ENCODE measurements around the gene RASAL1.

RASAL1 gene

DNA sequence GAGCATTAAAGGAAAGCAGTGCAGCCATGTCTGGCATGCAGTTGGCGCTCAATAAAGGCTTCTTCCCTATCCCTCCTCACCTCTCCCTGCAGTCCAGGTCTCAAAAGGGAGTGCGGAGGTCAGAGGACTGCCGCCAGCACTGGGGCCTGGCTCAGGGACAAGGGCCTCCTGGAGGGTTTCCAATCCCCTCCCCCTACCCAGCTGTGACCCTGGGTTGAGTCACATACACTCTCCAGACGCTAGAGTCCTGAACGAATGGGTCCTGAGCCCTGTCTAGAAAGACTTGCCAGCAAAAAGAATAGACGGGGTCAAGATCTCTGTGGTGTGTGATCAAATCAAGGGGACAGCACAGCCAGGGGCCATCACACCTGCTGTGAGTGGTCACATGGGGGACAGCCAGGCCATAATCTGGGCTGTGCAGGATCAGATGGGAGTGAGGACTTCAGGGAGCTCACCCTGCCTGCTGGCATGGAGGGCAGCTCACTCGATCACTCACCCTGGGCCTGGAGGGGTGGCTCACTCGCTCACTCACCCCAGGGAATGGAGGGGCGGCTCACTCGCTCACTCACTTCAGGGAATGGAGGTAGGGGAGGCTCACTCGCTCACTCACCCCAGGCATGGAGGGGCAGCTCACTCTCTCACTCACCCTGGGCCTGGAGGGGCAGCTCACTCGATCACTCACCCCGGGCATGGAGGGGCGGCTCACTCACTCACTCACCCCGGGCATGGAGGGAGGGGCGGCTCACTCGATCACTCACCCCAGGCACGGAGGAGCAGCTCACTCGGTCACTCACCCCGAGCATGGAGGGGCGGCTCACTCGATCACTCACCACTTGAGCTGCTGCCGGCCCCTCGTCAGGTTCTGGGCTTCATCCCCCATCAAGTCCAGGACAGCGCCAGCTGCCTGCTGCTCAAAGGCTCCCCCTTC lies 26.8 kb upstream of the RASAL1 start:
- no peak for DNase-seq (ENCODE audit: low read depth, low spot score)

DNA sequence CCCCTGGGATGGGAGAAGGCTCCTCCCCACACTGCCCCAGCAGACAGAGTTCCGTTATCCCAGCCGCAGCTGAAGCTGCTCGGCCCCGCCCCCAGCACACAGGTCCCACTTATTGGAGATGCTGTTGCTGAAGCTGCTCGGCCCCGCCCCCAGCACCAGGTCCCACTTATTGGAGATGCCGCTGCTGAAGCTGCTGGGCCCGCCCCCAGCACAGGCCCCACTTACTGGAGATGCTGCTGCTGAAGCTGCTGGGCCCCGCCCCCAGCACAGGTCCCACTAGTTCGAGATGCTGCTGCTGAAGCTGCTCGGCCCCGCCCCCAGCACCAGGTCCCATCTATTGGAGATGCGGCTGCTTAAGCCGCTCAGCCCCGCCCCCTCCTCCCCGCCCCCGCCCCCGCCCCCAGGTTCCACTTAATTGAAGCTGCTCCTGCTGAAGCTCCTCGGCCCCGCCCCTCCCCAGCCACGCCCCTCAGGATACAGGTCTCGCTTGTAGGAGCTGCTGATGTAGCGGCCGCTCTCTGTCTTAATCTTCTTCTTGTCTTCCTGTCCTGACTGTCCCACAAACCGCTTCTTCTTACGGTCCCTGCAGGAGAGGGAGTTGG lies 26.0 kb upstream of the RASAL1 start:
- DNase-seq (ENCODE audit: low read depth, low spot score), result no peak

DNA sequence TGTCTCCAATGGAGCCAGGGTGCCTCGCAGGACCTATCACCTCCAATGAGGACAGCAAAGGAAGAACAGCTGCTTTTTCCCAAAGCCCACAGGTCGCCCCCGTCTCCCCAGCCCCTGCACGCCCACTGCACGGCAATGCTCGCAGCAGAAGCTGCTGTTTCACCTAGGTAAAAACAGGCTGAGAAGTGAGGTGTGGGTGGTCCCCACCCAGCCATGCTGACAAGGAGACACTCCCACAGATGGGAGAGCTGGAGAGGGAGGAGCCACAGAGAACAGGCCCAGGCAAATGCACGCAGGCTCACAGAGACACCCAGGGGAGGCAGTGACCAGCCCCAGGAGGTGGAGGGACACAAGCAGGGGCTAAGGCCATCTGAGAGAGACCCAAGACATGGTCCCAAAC lies 24.4 kb upstream of the RASAL1 start:
- DNase-seq (ENCODE audit: low read depth, low spot score), result no peak

DNA sequence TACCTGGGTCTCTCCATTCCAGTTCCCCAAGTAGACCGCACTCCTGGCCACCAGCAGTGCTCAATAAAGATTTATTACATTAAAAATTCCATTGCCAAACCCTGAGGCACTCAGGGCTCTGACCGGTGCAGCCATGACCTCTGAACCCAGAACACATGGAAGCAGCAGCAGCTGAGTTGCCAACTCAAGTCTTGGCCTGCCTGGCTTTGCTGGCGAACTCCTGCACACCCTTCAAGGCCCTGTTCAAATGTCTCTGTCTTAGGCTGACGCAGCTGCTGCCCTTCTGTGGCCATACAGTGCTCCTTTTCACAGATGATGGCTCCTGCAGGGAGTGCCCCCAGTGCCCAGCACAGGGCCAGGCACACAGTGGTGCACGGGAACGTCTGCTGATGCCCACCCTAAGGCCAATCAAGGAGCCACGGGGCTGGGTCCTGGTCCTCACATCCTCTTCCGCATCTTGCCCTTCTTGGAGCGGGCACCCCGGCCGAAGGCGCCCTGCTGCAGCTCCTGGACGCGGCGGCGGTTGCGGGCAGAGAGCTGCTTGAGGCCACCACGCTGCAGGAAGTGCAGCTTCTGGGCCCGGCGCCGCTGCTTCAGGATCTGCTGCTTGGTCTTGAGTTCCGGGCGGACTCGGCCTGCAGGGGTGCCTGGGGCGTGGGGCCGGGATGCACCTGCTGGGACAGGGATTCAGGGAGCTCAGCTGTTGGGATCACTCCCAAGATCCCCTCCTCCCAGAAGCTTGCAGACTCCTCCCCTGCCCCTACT lies 23.1 kb upstream of the RASAL1 start:
- DNase-seq (ENCODE audit: low read depth, low spot score), result no peak

DNA sequence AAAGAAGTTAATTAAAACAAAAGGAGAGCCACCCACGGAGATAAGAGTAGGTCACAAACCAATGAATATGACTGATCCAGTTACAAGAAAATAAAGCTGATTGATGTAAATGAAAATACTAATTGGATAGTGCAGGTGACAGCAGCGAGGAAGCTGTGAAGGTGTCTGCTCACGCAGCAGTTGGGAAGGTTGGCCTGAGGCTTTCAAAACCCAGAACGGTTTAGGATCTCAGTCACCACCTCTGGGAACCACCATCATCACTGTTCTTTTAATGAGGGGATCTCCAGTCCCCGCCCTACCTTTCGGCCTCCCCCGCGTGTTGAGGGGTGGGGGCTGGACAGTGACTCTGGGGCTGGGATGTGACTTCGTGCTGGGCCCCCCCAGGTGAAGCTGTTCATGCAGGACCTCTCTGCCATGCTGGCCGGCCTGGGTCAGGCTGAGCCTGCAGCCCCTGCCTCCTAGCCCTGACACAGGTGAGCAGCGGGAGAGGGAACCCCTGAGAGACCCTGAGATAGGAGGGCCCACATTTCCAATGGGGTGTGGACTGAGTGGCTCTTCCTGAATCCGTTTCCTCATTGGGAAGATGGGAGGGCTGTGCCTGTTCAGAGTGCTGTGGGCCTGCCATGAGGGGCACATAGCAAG lies 21.8 kb upstream of the RASAL1 start:
- DNase-seq (ENCODE audit: low read depth, low spot score), result no peak

DNA sequence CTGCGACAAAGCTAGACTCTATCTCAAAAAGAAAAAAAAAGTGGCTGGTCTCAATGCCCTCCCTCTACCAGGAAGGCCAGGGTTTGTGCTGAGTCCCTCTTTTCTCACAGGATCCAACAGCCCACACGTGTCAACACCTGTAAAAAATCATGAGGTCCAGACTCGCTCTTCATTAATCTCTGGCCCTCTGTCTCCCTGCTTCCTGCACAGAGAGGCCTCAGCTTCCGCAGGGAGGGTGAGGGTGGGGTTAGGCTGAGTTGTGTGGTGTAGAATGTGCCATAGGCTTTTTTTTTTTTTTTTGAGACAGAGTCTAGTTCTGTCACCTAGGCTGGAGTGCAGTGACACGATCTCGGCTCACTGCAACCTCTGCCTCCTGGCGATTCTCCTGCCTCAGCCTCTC lies 20.1 kb upstream of the RASAL1 start:
- no peak for DNase-seq (ENCODE audit: low read depth, low spot score)

DNA sequence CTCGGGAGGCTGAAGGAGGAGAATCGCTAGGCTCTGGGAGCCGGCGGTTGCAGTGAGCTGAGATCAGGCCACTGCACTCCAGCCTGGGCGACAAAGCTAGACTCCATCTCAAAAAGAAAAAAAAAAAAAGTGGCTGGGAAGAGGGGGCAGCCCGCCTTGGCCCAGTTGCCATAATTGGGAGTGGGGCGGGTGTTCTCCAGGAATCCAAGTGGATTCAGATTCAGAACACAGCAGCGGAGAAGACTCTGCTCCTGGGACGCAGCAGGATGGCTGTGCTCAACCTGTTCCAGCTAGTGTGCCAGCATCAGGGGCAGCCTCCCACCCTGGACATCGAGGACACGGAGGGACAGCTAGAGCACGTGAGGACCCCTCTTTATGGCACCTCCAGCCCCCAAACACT lies 19.5 kb upstream of the RASAL1 start:
- DNase-seq (ENCODE audit: low read depth, low spot score), result no peak

DNA sequence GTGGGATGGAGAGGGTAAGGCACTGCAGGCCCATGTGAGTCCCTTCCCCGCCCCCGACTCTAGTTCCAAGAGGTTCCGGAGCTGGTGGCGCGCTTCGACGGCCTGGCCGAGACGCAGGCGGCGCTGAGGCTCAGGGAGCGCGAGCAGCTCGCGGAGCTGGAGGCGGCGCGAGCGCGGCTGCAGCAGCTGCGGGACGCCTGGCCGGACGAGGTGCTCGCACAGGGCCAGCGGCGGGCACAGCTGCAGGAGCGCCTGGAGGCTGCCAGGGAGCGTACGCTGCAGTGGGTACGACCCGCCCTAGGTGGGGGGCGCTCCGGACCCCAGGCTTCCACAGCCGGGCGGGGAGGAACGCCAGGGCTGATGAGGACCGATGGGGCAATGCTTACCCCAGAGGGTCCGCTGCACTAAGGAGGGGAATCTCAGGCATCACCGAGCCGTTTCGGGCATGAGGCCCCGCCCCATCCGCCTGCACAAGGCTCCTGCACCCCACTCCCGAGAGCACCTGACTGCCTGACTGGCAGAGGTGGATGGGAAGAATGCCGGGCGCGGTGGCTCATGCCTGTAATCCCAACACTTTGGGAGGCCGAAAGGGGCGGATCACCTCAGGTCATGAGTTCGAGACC lies 18.9 kb upstream of the RASAL1 start:
- no peak for DNase-seq (ENCODE audit: low read depth, low spot score)

DNA sequence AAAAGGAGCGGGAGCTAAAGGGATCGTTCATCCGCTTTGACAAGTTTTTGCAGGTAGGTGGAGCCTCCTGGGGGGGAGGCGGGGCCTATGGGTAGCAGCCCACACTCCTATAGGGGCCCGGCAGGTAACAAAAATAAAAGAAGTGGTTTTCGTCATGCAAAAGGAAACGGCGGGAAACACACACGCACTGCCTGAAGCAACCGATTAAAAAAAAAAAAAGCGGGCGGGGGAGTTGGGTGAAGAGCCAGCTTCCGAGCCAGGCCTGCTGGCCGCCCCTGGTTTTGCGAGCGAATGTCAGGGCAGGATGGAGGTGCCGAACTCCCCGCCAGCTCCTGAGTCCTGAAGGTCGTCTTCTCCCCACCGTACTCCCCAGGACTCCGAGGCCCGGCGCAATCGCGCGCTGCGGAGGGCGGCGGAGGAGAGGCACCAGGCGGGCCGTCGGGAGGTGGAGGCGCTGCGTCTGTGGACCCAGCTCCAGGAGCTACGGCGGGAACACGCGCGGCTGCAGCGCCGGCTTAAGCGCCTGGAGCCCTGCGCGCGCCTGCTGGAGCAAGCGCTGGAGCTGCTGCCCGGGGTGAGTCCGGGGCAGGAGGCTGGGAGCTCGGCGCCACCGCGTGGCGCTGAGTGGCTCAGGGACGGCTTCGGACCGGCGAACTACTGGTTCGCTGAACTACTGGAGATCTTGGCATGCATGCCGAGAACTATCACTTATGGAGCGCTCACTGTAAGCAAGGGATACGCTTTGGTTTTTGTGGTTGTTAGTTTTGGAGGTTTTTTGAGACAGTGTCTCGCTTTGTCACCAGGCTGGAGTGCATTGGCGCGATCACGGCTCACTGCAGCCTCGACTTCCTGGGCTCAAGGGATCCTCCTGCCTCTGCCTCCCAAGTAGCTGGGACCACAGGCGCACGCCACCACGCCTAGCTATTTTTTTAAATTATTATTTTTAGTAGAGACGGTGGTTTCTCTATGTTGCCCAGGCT lies 17.6 kb upstream of the RASAL1 start:
- DNase-seq (ENCODE audit: low read depth, low spot score), result peak; percentile 13

DNA sequence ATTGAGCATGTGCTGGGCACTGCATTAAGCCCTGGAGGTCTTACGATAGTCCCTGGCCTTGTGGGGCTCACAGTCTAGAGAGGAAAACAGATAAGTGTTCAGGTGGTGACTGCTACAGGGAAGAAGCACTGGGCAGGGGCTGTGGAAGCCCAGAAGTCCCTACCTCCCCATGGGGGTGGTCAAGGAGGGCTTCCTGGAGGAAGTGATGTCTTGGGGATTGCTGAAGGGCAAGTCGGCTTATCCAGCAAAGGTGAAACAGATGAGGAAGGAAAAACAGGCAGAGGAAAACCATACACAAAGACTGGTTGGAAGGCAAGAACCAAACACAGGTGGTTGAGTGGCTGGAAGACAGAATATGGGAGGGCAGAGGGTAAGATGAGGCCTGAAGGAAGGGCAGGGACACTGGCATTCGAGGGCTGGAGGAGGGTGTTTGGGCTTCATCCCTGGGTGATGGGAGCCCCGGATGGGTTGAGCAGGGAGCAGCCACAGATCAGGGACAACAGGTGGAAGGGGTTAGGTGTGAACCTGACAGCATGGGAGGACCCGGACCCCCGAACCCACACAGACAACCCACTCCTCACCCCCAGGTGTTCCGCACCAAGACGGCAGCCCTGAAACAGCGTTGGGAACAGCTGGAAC lies 16.8 kb upstream of the RASAL1 start:
- no peak for DNase-seq (ENCODE audit: low read depth, low spot score)

DNA sequence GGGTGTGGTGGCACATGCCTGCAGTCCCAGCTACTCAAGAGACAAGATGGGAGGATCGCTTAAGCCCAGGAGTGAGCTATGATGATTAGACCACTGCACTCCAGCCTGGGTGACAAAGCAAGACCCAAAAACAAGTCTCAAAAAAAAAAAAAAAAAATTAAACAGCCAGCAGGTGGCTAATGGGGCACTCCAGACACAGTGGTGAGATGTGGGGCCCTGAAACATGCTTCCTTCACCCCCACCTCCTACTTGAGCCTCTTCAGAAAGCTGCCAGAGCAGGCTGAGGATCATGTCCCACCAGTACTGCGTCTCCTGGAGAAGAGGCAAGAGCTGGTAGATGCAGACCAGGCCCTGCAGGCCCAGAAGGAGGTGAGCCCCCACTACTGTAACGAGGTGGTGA lies 16.1 kb upstream of the RASAL1 start:
- DNase-seq (ENCODE audit: low read depth, low spot score), result no peak

DNA sequence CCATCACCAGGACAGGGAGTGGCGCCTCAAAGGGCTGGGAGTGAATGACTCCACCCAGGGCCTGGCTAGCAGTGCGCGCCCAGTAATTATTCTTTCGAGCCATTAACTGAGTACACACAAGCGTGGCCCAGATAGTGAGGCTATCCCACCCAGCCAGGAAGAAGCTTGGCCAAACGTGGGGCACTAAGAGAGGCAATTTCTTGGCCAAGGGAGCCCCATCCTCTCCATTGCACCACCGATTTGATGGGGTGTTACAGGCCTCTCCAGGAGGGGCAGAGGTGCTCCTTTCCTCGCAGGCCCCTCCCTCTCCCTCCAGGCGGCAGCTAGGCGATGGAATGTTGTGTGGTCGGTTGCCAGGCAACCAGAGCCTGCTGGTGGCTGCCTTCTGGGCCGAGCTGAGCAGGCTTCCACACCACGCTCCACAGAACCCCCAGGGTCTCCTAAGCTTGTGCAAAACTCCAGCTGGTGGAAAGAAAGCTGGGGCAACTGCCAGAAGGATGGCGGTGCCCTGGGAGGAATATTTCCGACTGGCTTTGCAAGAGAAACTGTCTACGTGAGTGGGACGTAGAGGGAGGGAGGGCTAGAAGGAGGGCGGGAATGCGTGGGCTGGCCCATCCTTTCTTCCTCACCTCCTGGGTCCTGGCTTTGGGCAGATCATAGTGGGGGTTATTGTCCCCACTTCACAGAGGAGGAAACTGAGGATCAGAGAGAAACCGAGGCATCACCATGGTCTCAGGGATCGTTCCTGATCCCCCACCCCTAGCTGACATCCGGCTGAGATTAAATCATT lies 14.0 kb upstream of the RASAL1 start, which contains the start of gene CFAP73:
CFAP73 (plus strand) TSS at position 364 of the 790 bp plus-strand sequence; CDS start at position 498, 134 bp downstream.
- no peak for DNase-seq (ENCODE audit: low read depth, low spot score)

DNA sequence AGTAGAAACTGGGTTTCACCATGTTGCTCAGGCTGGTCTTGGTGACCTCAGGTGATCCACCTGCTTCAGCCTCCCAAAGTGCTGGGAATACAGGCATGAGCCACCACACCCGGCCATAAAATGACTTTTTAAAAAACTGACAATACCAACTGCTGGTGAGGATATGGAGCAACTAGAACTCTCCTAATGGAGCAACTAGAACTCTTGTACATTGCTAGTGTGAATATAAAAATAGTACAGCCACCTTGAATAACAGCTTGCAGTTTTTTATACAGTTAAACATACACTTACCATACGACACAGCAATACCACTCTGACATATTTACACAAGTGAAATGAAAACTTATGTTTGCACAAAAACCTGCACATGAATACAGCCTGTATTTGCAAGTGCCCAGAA lies 11.4 kb upstream of the RASAL1 start:
- DNase-seq (ENCODE audit: low read depth, low spot score), result no peak

DNA sequence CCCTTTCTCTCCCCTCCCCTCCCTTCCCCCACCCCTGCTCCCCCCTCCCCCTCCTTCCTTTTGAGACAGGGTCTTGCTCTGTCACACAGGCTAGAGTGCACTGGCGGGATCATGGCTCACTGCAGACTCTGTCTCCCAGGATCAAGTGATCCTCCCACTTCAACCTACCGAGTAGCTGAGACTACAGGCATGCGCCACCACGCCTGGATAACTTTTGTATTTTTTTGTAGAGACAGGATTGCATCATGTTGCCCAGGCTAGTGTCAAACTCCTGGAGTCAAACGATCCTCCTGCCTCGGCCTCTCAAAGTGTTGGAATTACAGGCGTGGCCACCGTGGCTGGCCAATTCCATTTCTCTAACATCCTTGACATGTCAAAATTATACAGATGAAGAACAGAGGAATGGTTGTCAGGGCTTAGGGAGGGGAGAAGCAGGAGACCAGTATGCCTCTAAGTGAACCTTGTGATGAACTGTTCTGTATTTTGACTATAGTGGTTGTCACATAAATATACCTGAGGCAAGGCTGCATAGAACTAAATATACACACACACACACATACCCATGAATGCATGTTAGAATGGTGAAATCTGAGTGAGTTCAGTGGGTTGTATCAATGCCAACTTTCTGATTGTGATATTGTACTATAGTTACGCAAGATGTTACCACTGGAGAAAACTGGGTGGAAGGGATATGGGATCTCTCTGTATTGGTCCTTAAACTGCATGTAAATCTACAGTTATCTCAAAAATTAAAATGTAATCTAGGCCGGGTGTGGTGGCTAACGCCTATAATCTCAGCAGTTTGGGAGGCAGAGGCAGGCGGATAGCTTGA lies 10.4 kb upstream of the RASAL1 start:
- no peak for DNase-seq (ENCODE audit: low read depth, low spot score)

DNA sequence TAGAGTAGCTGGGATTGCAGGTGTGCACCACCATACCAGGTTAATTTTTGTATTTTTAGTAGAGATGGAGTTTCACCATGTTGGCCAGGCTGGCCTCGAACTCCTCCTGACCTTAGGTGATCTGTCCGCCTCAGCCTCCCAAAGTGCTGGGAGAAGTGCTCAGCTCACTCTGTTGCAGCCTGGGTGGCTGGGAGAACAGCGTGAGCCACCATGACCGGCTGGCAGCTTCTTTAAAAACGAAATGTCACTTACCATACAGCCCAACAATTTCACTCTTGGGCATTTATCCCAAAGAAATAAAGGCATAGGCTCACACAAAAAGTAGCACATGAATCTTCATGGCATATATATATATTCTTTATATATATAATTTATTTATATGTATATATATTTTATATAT lies 9.2 kb upstream of the RASAL1 start:
- DNase-seq (ENCODE audit: low read depth, low spot score), result no peak

DNA sequence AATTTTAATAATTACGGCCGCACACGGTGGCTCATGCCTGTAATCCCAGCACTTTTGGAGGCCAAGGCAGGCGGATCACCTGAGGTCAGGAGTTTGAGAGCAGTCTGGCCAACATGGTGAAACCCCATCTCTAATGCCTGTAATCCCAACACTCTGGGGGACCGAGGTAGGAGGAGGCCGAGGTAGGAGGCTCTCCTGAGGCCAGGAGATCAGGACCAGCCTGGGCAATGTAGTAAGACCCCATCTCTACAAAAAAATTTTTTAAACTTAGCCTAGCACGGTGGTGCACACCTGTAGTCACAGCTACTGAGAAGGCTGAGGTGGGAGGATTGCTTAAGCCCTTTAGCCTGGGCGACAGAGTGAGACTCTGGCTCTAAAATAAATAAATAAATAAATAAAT lies 8.4 kb upstream of the RASAL1 start:
- DNase-seq (ENCODE audit: low read depth, low spot score), result no peak

DNA sequence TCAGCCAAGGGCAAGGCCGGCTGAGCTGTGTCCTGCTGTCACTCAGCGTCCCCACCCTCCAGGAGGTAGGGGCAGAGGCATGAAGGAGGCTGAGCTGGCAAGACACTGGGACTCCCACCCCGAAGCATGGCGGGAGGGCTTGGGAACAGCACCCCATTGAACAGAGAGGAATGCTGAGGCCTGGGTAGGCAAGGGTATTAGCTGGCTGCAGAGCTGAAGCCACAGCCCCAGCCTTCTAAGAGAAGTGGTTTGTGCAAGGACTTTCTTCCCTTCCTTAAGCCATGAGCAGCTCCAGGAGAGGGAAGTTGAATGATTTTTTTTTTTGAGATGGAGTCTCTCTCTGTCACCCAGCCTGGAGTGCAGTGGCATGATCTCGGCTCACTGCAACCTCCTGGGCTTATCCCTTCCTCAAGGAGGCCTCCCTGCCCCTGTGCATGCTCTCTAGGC lies 7.3 kb upstream of the RASAL1 start:
- no peak for DNase-seq (ENCODE audit: low read depth, low spot score)

Measured in activated CD4-positive, CD25-positive, alpha-beta regulatory T cell treated with anti-CD3 and anti-CD28 coated beads, Interleukin-2, amount 50 U/mL, for 16 hours (primary cell).